Peyer's patch (tissue), 4 donors: Measurements from ENCODE around the gene TMEM150B. TPM values are rescaled to one million over a fixed set of nuclear protein-coding genes. Genes with fewer than 3 reads are reported as not detected.

ENCODE experiments used
- DNase-seq, 3 donors: peaks; one replicate each; pipeline ENCODE4 v3.0.0-alpha.2; 2017 to 2019
- H3K27ac ChIP-seq, 4 donors: fragments of 200-600 bp; sonication (generic); one replicate each; pipeline ENCODE4 v1.5.1; 2016 to 2019
- H3K27me3 ChIP-seq, 2 donors: fragments of 200-600 bp; sonication (generic); one replicate each; pipeline ENCODE4 v1.5.1; 2019
- H3K36me3 ChIP-seq, 3 donors: fragments of 200-600 bp; sonication (generic); one replicate each; pipeline ENCODE4 v1.5.1; 2016 to 2019
- H3K4me1 ChIP-seq, 4 donors: fragments of 200-600 bp; sonication (generic); one replicate each; pipeline ENCODE4 v1.5.1; 2016 to 2019
- H3K4me3 ChIP-seq, 4 donors: fragments of 200-600 bp; sonication (generic); 1 replicate in 3 of 4; 2 replicates in 1 of 4; pipeline ENCODE4 v1.5.1; 2016 to 2019; ENCODE audit warnings: mild to moderate bottlenecking in 1 of 4
- H3K9me3 ChIP-seq, 4 donors: fragments of 200-600 bp; sonication (generic); one replicate each; pipeline ENCODE4 v1.5.1; 2016 to 2019; ENCODE audit warnings: mild to moderate bottlenecking in 1 of 4
- POLR2A ChIP-seq, 2 donors: fragments of 450-650 bp; IDR thresholded peaks; one replicate each; pipeline ENCODE4 v1.5.1; 2017; ENCODE audit warnings: antibody characterized with exemption in 2 of 2, mild to moderate bottlenecking in 2 of 2, moderate library complexity in 2 of 2
- total RNA-seq, 4 donors: library from RNA; depleted of rRNA; stranded (reverse); fragments of >200 nt; gene quantifications; one replicate each; pipeline ENCODE4 v1.1.0, GENCODE V29; 2016
- TF ChIP-seq, protein P1 (sequence below), 6 experiments: fragments of 450-650 bp in 4 of 6; fragments of 200-600 bp in 2 of 6; sonication (generic) in 1 of 6; IDR thresholded peaks; one replicate each; pipeline ENCODE4 v1.5.1; 2017 to 2019; ENCODE audit warnings: antibody characterized with exemption in 6 of 6, mild to moderate bottlenecking in 3 of 6, moderate library complexity in 1 of 6

The TMEM150B gene
- total RNA-seq, 4 donors from 2014 or later: 26.4 to 235 (median 199) TPM

DNA sequence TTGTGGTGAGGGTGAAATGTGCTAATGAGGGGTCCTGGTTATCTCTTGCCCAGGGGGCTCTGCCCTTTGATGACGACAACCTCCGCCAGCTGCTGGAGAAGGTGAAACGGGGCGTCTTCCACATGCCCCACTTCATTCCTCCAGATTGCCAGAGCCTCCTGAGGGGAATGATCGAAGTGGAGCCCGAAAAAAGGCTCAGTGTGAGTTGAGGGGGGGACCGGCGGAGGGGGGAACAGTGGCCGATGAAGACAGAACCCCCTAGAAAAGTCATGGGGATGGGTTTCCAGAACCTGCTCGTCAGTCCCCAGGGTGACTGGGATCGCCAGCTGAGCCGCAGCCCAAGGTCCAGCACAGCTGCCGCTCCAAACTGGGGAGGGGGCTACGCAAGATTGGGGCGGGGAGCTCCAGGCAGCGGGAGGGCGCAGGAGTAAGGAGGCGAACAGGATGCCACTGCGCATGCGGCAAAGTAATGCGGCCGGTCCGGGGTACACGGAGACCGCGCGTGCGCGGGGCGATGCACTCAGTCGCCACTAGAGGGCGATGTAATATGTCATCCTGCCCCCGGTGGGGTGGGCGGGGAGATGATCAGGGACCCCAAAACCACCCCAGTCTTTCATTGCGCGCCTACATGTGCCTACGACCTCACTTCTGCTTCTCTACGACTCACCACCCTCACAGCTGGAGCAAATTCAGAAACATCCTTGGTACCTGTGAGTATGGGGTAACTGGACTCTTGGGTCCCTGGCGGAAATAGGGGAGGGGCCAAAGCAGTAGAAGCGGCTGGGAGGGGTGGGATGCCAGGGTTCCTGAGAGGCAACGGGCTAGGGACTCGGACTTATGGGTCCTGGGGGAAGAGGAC, 23.5 kb downstream of the TMEM150B start:
- peak; percentile 88 to 96 (median 90) for DNase-seq
- peak overlapping the region; percentile 9 to 46 (median 35) for H3K4me3 ChIP-seq
- no peaks in the 10 kb centered on the region for H3K9me3 ChIP-seq
- H3K27me3 ChIP-seq: no peaks in the 10 kb centered on the region
- H3K36me3 ChIP-seq: no peaks in the 10 kb centered on the region
- peaks cover 0 to 8% (median 0%) of the 10 kb centered on the region in 4 donors for H3K4me1 ChIP-seq
- H3K27ac ChIP-seq: peak overlapping the region in 2 of 4 donors; percentile 1 to 64
- no peak for TF ChIP-seq POLR2A (IDR thresholded peaks at IDR 0.05)
- TF ChIP-seq, protein P1, sequence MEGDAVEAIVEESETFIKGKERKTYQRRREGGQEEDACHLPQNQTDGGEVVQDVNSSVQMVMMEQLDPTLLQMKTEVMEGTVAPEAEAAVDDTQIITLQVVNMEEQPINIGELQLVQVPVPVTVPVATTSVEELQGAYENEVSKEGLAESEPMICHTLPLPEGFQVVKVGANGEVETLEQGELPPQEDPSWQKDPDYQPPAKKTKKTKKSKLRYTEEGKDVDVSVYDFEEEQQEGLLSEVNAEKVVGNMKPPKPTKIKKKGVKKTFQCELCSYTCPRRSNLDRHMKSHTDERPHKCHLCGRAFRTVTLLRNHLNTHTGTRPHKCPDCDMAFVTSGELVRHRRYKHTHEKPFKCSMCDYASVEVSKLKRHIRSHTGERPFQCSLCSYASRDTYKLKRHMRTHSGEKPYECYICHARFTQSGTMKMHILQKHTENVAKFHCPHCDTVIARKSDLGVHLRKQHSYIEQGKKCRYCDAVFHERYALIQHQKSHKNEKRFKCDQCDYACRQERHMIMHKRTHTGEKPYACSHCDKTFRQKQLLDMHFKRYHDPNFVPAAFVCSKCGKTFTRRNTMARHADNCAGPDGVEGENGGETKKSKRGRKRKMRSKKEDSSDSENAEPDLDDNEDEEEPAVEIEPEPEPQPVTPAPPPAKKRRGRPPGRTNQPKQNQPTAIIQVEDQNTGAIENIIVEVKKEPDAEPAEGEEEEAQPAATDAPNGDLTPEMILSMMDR (IDR thresholded peaks at IDR 0.05): peak; percentile 94 to 99 (median 95)

DNA sequence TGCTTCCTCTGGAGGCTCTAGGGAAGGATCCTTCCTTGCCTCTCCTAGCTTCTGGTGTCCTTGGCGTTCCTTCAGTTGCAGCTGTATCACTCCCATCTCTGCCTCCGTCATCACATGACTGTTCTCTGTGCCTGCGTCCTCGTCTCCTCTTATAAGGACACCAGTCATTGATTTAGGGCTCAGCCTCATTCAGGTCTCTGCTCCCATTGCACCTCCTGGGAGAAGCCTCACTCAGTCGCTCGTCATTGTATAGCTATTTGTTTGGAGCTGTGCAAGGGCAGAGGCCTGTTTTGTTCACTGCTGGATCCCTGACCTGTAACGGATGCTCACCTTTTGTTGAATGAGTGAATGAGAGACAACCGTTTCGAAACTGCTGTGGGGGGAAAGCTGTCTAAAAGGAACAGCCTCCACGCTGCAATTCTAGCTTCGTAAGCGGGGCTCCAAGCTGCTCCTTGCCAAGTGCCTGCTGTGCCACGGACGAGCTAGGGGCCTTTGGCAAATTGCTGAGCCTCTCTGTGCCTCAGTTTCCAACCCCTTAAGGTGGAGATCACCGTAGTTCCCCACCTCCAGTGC, 24.2 kb downstream of the TMEM150B start:
- no peak overlapping the region for H3K27ac ChIP-seq
- TF ChIP-seq, protein P1 (IDR thresholded peaks at IDR 0.05): no peak
- no peak for TF ChIP-seq POLR2A (IDR thresholded peaks at IDR 0.05)
- no peaks in the 10 kb centered on the region for H3K27me3 ChIP-seq
- no peaks in the 10 kb centered on the region for H3K9me3 ChIP-seq
- H3K36me3 ChIP-seq: no peaks in the 10 kb centered on the region
- no peak for DNase-seq
- peaks cover 0 to 8% (median 0%) of the 10 kb centered on the region in 4 donors for H3K4me1 ChIP-seq
- no peak overlapping the region for H3K4me3 ChIP-seq

DNA sequence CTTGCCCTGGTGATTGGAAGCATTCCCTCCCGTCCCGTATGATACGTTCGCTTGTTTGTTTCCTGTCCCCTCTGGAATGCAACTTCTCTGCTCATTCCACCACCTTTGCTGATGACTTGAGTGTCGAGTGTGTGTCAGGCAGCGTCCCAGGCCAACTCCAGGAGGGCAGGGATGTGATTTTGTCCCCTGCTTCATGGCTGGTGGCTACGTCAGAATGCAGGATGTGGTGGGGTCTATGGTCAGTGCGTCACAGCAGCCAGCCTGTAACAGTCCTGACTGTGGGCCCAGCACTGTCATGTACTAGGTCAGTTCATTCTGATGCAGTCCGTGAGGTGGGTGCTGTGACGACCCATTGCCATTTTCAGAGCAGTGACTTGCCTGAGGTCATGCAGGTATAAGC, 25.1 kb downstream of the TMEM150B start:
- no peak for TF ChIP-seq POLR2A (IDR thresholded peaks at IDR 0.05)
- TF ChIP-seq, protein P1 (IDR thresholded peaks at IDR 0.05): no peak
- no peaks in the 10 kb centered on the region for H3K27me3 ChIP-seq
- H3K4me1 ChIP-seq: peaks cover 0 to 8% (median 0%) of the 10 kb centered on the region in 4 donors
- DNase-seq: no peak
- no peaks in the 10 kb centered on the region for H3K9me3 ChIP-seq
- no peak overlapping the region for H3K27ac ChIP-seq
- no peak overlapping the region for H3K4me3 ChIP-seq
- H3K36me3 ChIP-seq: no peaks in the 10 kb centered on the region

DNA sequence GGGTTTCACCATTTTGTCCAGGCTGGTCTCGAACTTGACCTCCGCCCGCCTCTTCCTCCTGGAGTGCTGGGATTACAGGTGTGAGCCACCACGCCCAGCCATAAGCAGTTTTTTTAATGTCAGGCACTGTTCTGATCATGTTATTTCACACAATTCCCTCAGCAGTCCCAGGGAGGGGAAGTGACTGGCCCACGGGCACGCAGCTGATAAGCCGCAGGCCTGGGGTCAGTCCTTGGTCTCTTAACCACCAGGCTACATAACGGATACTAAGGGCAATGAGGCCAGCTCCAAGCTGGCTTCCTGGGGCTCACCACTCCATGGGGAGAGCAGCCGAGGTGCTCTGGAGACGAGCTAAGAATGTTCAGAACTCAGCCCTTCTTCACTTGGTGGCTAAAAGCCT, 27.9 kb downstream of the TMEM150B start:
- TF ChIP-seq POLR2A (IDR thresholded peaks at IDR 0.05): no peak
- TF ChIP-seq, protein P1 (IDR thresholded peaks at IDR 0.05): no peak
- H3K4me3 ChIP-seq: no peak overlapping the region
- H3K36me3 ChIP-seq: no peaks in the 10 kb centered on the region
- no peaks in the 10 kb centered on the region for H3K27me3 ChIP-seq
- DNase-seq: no peak
- no peaks in the 10 kb centered on the region for H3K9me3 ChIP-seq
- H3K4me1 ChIP-seq: peaks cover 0 to 8% (median 0%) of the 10 kb centered on the region in 4 donors
- no peak overlapping the region for H3K27ac ChIP-seq

DNA sequence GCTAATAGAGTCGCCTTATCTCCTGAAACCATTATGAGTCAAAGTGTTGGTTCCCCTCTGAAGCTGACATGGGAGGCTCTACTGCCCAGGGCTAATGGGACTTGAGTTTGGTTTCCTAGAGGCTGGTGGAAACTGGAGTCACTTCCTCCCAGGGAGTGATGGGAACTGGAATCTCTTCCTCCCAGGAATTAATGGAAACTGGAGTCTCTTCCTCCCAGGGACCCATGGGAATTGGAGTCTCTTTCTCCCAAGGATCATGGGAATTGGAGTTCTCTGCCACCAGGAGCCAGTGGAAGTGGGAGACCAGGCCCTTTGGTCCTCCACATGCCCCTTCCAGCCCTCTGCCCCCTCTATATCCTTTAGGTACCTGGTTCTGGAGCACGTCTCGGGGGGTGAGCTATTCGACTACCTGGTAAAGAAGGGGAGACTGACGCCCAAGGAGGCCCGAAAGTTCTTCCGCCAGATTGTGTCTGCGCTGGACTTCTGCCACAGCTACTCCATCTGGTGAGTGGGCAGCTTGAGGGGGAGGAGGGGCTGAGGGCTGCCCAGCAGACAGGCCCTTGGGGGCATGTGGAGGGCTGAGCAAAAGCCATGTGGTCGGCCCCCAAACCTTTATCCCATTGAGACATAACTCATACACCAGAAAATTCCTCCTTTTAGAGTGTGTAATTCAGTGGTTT, 35.9 kb downstream of the TMEM150B start:
- TF ChIP-seq, protein P1 (IDR thresholded peaks at IDR 0.05): no peak
- no peak for TF ChIP-seq POLR2A (IDR thresholded peaks at IDR 0.05)
- no peak overlapping the region for H3K27ac ChIP-seq

More for the DNA sequence above, 35.9 kb downstream of the TMEM150B start:
- Histone ChIP-seq H3K9me3 (no peaks in the 10 kb centered on the region), H3K27me3 (no peaks in the 10 kb centered on the region), H3K36me3 (no peaks in the 10 kb centered on the region), H3K4me1 (peaks cover 0 to 4% (median 0%) of the 10 kb centered on the region in 4 donors), H3K4me3 (no peak overlapping the region)
- DNase-seq: no peak
